ENCODE data around the gene TOX3. TPM values are rescaled to one million over a fixed set of nuclear protein-coding genes. Genes with fewer than 3 reads are reported as not detected.
A peak's percentile ranks its signal among the peaks of the same experiment; 100 is the strongest.

Gene TOX3
- total and polyA plus RNA-seq, 2 experiments from 2014 or later = 9.8 to 15.6 TPM

DNA sequence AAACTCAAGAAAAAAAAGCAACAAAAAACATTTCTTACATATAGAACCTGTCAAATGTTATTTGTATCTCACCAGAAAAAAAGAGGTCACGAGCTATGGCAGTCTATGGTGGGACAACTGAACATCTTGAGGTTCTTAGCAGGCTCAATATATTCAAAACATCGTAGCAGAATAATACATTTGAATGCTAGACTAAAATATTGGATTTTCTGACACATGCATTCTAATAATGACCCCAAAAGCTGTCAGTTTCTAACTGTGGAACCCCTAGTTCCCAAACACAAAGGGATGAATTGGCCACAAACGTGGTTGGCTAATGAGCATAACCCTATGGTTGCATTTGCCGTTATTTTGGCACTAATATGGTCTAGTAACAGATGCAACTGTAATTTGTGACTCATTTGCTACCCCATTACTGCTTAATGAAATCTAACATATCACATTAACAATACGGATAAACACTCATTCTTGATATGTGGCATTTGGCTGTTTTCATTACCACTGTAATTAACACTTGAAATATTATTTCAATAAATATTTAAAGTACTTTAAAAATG is 81.2 kb downstream of the TOX3 start (continued):
- TF ChIP-seq, protein P1, sequence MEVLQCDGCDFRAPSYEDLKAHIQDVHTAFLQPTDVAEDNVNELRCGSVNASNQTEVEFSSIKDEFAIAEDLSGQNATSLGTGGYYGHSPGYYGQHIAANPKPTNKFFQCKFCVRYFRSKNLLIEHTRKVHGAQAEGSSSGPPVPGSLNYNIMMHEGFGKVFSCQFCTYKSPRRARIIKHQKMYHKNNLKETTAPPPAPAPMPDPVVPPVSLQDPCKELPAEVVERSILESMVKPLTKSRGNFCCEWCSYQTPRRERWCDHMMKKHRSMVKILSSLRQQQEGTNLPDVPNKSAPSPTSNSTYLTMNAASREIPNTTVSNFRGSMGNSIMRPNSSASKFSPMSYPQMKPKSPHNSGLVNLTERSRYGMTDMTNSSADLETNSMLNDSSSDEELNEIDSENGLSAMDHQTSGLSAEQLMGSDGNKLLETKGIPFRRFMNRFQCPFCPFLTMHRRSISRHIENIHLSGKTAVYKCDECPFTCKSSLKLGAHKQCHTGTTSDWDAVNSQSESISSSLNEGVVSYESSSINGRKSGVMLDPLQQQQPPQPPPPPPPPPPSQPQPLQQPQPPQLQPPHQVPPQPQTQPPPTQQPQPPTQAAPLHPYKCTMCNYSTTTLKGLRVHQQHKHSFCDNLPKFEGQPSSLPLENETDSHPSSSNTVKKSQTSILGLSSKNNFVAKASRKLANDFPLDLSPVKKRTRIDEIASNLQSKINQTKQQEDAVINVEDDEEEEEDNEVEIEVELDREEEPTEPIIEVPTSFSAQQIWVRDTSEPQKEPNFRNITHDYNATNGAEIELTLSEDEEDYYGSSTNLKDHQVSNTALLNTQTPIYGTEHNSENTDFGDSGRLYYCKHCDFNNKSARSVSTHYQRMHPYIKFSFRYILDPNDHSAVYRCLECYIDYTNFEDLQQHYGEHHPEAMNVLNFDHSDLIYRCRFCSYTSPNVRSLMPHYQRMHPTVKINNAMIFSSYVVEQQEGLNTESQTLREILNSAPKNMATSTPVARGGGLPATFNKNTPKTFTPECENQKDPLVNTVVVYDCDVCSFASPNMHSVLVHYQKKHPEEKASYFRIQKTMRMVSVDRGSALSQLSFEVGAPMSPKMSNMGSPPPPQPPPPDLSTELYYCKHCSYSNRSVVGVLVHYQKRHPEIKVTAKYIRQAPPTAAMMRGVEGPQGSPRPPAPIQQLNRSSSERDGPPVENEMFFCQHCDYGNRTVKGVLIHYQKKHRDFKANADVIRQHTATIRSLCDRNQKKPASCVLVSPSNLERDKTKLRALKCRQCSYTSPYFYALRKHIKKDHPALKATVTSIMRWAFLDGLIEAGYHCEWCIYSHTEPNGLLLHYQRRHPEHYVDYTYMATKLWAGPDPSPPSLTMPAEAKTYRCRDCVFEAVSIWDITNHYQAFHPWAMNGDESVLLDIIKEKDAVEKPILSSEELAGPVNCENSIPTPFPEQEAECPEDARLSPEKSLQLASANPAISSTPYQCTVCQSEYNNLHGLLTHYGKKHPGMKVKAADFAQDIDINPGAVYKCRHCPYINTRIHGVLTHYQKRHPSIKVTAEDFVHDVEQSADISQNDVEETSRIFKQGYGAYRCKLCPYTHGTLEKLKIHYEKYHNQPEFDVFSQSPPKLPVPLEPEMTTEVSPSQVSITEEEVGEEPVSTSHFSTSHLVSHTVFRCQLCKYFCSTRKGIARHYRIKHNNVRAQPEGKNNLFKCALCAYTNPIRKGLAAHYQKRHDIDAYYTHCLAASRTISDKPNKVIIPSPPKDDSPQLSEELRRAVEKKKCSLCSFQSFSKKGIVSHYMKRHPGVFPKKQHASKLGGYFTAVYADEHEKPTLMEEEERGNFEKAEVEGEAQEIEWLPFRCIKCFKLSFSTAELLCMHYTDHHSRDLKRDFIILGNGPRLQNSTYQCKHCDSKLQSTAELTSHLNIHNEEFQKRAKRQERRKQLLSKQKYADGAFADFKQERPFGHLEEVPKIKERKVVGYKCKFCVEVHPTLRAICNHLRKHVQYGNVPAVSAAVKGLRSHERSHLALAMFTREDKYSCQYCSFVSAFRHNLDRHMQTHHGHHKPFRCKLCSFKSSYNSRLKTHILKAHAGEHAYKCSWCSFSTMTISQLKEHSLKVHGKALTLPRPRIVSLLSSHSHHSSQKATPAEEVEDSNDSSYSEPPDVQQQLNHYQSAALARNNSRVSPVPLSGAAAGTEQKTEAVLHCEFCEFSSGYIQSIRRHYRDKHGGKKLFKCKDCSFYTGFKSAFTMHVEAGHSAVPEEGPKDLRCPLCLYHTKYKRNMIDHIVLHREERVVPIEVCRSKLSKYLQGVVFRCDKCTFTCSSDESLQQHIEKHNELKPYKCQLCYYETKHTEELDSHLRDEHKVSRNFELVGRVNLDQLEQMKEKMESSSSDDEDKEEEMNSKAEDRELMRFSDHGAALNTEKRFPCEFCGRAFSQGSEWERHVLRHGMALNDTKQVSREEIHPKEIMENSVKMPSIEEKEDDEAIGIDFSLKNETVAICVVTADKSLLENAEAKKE (CRISPR knock-in tag; IDR thresholded peaks at IDR 0.05) = no peak
- TF ChIP-seq EZH2 (IDR thresholded peaks at IDR 0.05; ENCODE audit: low read depth, unreplicated experiment) (no peak), ZNF331 (CRISPR knock-in tag; IDR thresholded peaks at IDR 0.05; ENCODE audit: low read depth) (no peak), JUNB (IDR thresholded peaks at IDR 0.05; ENCODE audit: unreplicated experiment) (no peak), POLR2AphosphoS5 (IDR thresholded peaks at IDR 0.05; ENCODE audit: low read depth) (no peak), NANOG (IDR thresholded peaks at IDR 0.05; ENCODE audit: borderline replicate concordance) (no peak)

DNA sequence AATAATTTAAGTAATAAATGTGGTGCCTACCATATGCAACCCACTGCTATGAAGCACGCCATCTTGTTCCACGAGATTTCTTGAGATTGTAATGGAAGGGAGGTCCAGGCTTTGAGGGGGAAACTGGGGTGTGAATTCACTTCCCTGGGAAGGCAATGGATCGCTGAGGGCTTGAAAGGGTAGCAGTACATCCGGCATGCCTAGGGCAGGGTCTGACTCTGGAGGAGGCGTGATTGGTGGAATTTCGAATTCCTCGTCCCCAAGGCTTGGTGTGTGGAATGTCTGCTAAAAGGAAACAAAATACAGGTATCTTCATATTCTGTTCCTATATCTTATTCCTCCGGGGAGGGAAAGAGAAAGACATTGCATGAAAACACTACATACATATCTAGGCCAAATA is 83.0 kb downstream of the TOX3 start:
- H3K4me2 ChIP-seq = no peak overlapping the region
- TF ChIP-seq, protein P2, sequence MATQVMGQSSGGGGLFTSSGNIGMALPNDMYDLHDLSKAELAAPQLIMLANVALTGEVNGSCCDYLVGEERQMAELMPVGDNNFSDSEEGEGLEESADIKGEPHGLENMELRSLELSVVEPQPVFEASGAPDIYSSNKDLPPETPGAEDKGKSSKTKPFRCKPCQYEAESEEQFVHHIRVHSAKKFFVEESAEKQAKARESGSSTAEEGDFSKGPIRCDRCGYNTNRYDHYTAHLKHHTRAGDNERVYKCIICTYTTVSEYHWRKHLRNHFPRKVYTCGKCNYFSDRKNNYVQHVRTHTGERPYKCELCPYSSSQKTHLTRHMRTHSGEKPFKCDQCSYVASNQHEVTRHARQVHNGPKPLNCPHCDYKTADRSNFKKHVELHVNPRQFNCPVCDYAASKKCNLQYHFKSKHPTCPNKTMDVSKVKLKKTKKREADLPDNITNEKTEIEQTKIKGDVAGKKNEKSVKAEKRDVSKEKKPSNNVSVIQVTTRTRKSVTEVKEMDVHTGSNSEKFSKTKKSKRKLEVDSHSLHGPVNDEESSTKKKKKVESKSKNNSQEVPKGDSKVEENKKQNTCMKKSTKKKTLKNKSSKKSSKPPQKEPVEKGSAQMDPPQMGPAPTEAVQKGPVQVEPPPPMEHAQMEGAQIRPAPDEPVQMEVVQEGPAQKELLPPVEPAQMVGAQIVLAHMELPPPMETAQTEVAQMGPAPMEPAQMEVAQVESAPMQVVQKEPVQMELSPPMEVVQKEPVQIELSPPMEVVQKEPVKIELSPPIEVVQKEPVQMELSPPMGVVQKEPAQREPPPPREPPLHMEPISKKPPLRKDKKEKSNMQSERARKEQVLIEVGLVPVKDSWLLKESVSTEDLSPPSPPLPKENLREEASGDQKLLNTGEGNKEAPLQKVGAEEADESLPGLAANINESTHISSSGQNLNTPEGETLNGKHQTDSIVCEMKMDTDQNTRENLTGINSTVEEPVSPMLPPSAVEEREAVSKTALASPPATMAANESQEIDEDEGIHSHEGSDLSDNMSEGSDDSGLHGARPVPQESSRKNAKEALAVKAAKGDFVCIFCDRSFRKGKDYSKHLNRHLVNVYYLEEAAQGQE (IDR thresholded peaks at IDR 0.05; ENCODE audit: unreplicated experiment) = no peak
- no peak for TF ChIP-seq EZH2phosphoT487 (IDR thresholded peaks at IDR 0.05; ENCODE audit: unreplicated experiment)
- no peak for TF ChIP-seq NANOG (IDR thresholded peaks at IDR 0.05; ENCODE audit: borderline replicate concordance)
- TF ChIP-seq, protein P3, sequence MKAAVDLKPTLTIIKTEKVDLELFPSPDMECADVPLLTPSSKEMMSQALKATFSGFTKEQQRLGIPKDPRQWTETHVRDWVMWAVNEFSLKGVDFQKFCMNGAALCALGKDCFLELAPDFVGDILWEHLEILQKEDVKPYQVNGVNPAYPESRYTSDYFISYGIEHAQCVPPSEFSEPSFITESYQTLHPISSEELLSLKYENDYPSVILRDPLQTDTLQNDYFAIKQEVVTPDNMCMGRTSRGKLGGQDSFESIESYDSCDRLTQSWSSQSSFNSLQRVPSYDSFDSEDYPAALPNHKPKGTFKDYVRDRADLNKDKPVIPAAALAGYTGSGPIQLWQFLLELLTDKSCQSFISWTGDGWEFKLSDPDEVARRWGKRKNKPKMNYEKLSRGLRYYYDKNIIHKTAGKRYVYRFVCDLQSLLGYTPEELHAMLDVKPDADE (IDR thresholded peaks at IDR 0.05) = no peak
- TF ChIP-seq STAT1 (IDR thresholded peaks at IDR 0.05; ENCODE audit: unreplicated experiment) = no peak

More for the DNA sequence above, 83.0 kb downstream of the TOX3 start:
- Histone ChIP-seq H3K9me2 (ENCODE audit: insufficient read depth) (no peaks in the 10 kb centered on the region), H4K20me1 (replicated peaks; ENCODE audit: insufficient read depth) (no peaks in the 10 kb centered on the region), H3K4me1 (ENCODE audit: insufficient read depth) (peaks cover 62% of the 10 kb centered on the region), H3K79me2 (replicated peaks; ENCODE audit: insufficient read depth) (no peaks in the 10 kb centered on the region), H3K4me3 (no peak overlapping the region), H2AFZ (no peak overlapping the region), H3K27ac (ENCODE audit: low read depth) (no peak overlapping the region), H3F3A (replicated peaks; ENCODE audit: low read depth) (no peaks in the 10 kb centered on the region), H3K27me3 (ENCODE audit: insufficient read depth) (no peaks in the 10 kb centered on the region), H3K36me3 (ENCODE audit: insufficient read depth) (no peaks in the 10 kb centered on the region)
- DNase-seq (ENCODE audit: low spot score) (peak; percentile 57), ATAC-seq (no peak; the same call in 2 of the 3 replicates)
- no peaks in the 10 kb centered on the region for H3K27me3 Mint-ChIP-seq (ENCODE audit: insufficient read depth, low read depth, poor library complexity)
- no peak overlapping the region for H3K4me3 Mint-ChIP-seq
- peaks cover 12% of the 10 kb centered on the region for H3K36me3 Mint-ChIP-seq (ENCODE audit: low read depth)
- peaks cover 63% of the 10 kb centered on the region for H3K4me1 Mint-ChIP-seq
- no peaks in the 10 kb centered on the region for H3K9me3 Mint-ChIP-seq
- peak overlapping the region; percentile 56 for H3K27ac Mint-ChIP-seq
